OCI-LY3 (cell line): ENCODE measurements around the gene WWOX.

Experiments
- CTCF ChIP-seq: fragments of 200-600, 300-600 bp; sonication (generic); IDR thresholded peaks from 2 replicates; pipeline ENCODE4 v1.5.1; 2014; ENCODE audit warnings: antibody characterized with exemption, low read length, low read depth
- EZH2phosphoT487 ChIP-seq: fragments of 200-600 bp; shearing (Covaris generic); IDR thresholded peaks from 2 replicates; pipeline ENCODE4 v1.6.1; 2018; ENCODE audit warnings: antibody characterized with exemption, mixed run types, low read depth

DNA sequence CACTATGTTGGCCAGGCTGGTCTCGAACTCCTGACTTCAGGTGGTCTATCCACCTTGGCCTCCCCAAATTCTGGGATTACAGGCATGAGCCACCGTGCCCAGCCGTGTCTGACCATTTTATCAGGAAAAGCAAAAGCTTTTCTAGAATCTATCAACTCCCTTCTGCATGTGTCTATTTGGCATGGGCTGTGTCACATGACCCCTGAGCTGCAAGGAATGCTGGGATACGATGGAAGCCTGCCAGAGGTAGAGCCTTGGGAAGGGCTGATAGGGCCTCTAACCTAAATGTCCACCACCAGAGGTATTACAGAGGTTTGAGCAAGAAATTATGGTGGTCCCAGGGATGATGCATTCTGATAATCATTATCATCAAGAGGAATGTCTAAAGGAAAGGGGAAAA is 616.2 kb downstream of the WWOX start:
- TF ChIP-seq CTCF (no peak), EZH2phosphoT487 (no peak)
